Fibroblast of upper back skin (primary cell): Measurements from ENCODE around the gene PGAM2.

Experiments
- DNase-seq: peaks from one replicate; pipeline ENCODE4 v3.0.0-alpha.2; 2013

The PGAM2 gene

GRCh38 chr7:44063894-44064651 lies 1.3 kb downstream of the PGAM2 start:
- DNase-seq: no peak

GRCh38 chr7:44063547-44063893 lies 1.8 kb downstream of the PGAM2 start:
- no peak for DNase-seq

- no peak for DNase-seq
Measured at GRCh38 chr7:44062903-44063295, 2.5 kb downstream of the PGAM2 start.

- no peak for DNase-seq
Measured at GRCh38 chr7:44062180-44062902, 3.0 kb downstream of the PGAM2 start.

GRCh38 chr7:44061645-44062179 lies 3.7 kb downstream of the PGAM2 start:
- DNase-seq: no peak

GRCh38 chr7:44060948-44061644 lies 4.3 kb downstream of the PGAM2 start:
- no peak for DNase-seq

GRCh38 chr7:44060091-44060947 lies 5.0 kb downstream of the PGAM2 start:
- no peak for DNase-seq

- no peak for DNase-seq
Measured at GRCh38 chr7:44059219-44060090, 5.9 kb downstream of the PGAM2 start.

GRCh38 chr7:44058759-44059218 lies 6.6 kb downstream of the PGAM2 start:
- DNase-seq: no peak

GRCh38 chr7:44057849-44058758 lies 7.3 kb downstream of the PGAM2 start:
- DNase-seq: no peak

GRCh38 chr7:44057181-44057848 lies 8.1 kb downstream of the PGAM2 start:
- no peak for DNase-seq

GRCh38 chr7:44056681-44057080 lies 8.7 kb downstream of the PGAM2 start:
- no peak for DNase-seq

- no peak for DNase-seq
Measured at GRCh38 chr7:44052771-44053365, 12.5 kb downstream of the PGAM2 start.

- DNase-seq: no peak
Measured at GRCh38 chr7:44051611-44052220, 13.7 kb downstream of the PGAM2 start.

- DNase-seq: no peak
Measured at GRCh38 chr7:44050915-44051560, 14.3 kb downstream of the PGAM2 start.

- no peak for DNase-seq
Measured at GRCh38 chr7:44050121-44050914, 15.0 kb downstream of the PGAM2 start.

GRCh38 chr7:44048031-44048795 lies 17.2 kb downstream of the PGAM2 start:
- DNase-seq: no peak
